Cardiac fibroblast (primary cell): ENCODE measurements around the gene SPPL2B.
A peak's percentile ranks its signal among the peaks of the same experiment; 100 is the strongest.

Experiments
- DNase-seq, 2 donors: peaks; one replicate each; pipeline versions ENCODE4 v3.0.0 to v3.0.0-alpha.2; 2010; ENCODE audit warnings: low read depth in 2 of 2
- H3K4me3 ChIP-seq, 2 donors: replicated peaks in 1 of 2; 1 replicate in 1 of 2; 2 replicates in 1 of 2; pipeline ENCODE4 v1.5.1; 2011; ENCODE audit warnings: low read depth in 2 of 2, low read length in 2 of 2, mild to moderate bottlenecking in 2 of 2, moderate library complexity in 1 of 2
- TF ChIP-seq, protein P1 (sequence below): IDR thresholded peaks from one replicate; pipeline ENCODE4 v1.5.1; 2011; ENCODE audit warnings: low read depth, mild to moderate bottlenecking, low read length, inconsistent platforms

SPPL2B gene

DNA sequence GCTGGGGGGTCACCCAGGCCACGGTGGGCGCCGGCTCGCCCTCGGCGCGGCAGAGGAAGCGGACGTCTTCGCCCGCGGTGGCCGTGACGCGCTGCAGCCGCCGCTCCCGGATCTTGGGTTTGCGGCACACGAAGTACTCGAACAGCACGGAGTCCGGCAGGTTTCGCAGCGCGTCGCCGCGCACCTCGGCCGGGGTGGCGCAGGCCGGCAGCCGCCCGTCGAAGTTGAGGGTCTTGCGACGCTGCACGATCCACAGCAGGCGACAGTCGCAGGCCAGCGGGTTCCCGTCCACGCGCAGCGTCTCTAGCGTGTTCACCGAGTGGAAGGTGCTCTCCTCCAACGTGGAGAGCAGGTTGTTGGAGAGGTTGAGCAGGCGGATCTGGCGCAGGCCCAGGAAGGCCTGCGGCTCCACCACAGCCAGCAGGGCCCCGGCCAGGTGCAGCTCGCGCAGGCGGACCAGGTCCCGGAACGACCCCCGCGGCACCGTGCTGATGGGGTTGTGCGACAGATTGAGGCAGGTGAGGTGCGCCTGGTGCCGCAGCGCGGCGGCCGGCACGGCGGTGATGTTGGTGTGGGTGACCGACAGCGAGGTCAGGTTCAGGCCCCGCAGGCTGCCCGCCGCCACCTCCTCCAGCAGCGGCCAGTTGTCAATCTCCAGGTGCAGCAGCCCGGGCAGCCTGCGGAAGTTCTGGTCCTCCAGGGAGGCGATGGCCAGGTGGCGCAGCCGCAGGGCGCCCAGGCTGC lies 37.9 kb upstream of the SPPL2B start:
- TF ChIP-seq, protein P1, sequence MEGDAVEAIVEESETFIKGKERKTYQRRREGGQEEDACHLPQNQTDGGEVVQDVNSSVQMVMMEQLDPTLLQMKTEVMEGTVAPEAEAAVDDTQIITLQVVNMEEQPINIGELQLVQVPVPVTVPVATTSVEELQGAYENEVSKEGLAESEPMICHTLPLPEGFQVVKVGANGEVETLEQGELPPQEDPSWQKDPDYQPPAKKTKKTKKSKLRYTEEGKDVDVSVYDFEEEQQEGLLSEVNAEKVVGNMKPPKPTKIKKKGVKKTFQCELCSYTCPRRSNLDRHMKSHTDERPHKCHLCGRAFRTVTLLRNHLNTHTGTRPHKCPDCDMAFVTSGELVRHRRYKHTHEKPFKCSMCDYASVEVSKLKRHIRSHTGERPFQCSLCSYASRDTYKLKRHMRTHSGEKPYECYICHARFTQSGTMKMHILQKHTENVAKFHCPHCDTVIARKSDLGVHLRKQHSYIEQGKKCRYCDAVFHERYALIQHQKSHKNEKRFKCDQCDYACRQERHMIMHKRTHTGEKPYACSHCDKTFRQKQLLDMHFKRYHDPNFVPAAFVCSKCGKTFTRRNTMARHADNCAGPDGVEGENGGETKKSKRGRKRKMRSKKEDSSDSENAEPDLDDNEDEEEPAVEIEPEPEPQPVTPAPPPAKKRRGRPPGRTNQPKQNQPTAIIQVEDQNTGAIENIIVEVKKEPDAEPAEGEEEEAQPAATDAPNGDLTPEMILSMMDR: no peak
- H3K4me3 ChIP-seq: no peak overlapping the region
- DNase-seq: no peak

DNA sequence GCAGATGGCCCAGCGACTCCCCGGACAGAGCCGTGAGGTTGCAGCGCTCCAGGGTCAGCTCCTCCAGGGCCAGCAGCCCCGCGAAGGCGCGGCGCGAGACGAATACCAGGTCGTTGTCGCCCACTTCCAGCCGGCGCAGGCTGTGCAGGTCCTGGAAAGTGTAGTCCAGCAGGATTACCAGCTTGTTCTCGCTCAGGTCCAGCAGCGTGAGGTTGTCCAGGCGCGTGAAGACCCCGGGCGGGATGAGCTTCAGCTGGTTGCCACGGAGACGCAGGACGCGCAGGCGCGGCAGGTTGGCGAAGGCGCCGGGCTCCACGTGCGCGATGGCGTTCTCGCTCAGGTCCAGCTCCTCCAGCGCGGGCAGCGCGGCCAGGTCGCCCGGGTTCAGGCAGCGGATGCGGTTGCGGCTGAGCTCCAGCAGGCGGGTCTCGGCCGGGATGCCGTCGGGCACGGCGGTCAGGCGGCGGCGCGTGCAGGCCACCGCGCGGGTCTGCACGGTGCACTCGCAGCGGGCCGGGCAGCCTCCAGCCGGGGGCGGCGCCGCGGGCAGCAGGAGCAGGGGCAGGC lies 37.2 kb upstream of the SPPL2B start:
- no peak overlapping the region for H3K4me3 ChIP-seq
- no peak for DNase-seq
- TF ChIP-seq, protein P1: no peak

GRCh38 chr19:2294687-2295335 lies 33.7 kb upstream of the SPPL2B start:
- TF ChIP-seq, protein P1: no peak
- DNase-seq: peak; percentile 74 to 82
- H3K4me3 ChIP-seq: no peak overlapping the region

- no peak for DNase-seq
- no peak overlapping the region for H3K4me3 ChIP-seq
- TF ChIP-seq, protein P1: no peak
Measured at GRCh38 chr19:2296141-2296540, 32.3 kb upstream of the SPPL2B start.

DNA sequence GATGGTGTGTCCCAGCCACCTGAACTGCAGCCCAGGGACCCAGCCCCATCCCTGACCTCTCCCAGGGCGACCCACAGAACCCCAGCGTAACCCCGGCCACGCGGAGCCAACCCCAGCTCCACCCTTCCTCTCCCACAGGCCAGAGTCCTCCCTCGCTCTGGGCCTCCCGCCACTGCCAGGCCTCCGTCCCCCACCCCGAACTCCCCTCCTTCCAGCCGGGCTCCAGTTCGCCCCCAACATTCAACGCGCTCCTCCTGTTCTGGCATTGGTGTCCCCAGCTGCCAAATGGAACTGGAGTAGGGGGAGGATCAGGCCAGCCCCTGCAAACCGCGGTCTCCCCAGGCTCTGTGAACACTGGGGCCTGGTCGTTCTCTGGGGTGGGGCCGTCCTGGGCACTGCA lies 28.0 kb upstream of the SPPL2B start:
- no peak for DNase-seq
- no peak overlapping the region for H3K4me3 ChIP-seq
- TF ChIP-seq, protein P1: no peak

- H3K4me3 ChIP-seq: no peak overlapping the region
- TF ChIP-seq, protein P1: no peak
- DNase-seq: peak; percentile 55 to 59
Measured at GRCh38 chr19:2302319-2303210, 25.9 kb upstream of the SPPL2B start.
